AG04449 (cell line): ENCODE results near the gene DYNLT1.

Experiments used
- CTCF ChIA-PET: fragments of 350-600 bp; formaldehyde crosslinking; extraction: SDS; loops from one replicate; lab custom pipeline; 2021; ENCODE audit warnings: antibody characterized with exemption; lab: Yijun Ruan, JAX
- POLR2A ChIA-PET: fragments of 400-600, 350-600 bp; formaldehyde crosslinking; extraction: SDS; loops from one replicate; lab custom pipeline; 2020; ENCODE audit warnings: antibody characterized with exemption, inconsistent platforms; lab: Yijun Ruan, JAX
- DNase-seq: peaks from one replicate; pipeline ENCODE4 v3.0.0-alpha.2; 2010; ENCODE audit warnings: low read depth, low spot score
- H3K4me3 ChIP-seq: 2 replicates; pipeline ENCODE4 v1.5.1; 2011; ENCODE audit warnings: low read depth, mild to moderate bottlenecking, control low read depth, low read length
- TF ChIP-seq, protein P1 (sequence below): IDR thresholded peaks from one replicate; pipeline ENCODE4 v1.5.1; 2011; ENCODE audit warnings: mild to moderate bottlenecking, moderate library complexity, low read length, control low read depth, inconsistent platforms; ENCODE audit not compliant: insufficient read depth; ENCODE audit errors: missing control alignments

Gene DYNLT1

DNA sequence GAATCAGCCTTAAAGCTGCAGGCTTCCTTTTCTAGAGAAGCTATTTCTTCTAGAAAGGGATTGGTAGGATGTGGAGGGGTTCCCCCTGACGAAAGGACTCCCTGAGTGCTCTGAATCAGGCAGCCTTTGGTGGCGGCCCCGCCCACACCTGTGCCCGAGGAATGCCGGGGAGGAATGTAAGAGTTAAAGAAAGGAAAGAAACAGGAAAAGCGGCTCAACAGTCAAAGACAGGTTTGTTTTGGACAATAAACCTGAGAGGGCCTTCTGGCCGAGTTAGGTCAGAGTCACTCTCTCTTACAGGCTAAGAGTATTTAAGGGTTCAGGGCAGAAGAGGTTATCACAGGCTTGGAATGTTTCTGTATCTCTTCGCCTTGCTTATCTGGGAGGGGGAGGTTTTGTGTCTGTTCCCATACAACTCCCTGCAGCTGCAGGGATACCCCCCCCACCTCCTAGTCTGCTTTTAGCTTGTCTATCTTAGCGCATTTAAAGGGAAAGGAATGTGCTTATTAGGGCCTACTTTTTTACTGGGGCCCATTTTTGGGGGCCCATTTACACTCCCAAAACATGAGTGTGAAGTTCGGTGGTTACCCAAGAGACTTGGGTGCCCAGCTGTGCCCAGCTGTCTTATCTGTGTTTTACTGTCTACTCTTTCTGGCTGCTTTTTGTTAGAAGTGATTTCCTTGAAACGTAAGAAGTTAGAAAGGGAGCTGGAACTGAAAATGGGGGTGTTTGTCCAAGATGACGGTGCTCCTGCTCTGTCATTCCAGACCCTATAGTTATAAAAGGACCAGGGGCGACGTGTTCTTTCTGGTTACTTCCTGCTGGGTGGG, 32.8 kb downstream of the DYNLT1 start:
- H3K4me3 ChIP-seq: no peak overlapping the region
- TF ChIP-seq, protein P1, sequence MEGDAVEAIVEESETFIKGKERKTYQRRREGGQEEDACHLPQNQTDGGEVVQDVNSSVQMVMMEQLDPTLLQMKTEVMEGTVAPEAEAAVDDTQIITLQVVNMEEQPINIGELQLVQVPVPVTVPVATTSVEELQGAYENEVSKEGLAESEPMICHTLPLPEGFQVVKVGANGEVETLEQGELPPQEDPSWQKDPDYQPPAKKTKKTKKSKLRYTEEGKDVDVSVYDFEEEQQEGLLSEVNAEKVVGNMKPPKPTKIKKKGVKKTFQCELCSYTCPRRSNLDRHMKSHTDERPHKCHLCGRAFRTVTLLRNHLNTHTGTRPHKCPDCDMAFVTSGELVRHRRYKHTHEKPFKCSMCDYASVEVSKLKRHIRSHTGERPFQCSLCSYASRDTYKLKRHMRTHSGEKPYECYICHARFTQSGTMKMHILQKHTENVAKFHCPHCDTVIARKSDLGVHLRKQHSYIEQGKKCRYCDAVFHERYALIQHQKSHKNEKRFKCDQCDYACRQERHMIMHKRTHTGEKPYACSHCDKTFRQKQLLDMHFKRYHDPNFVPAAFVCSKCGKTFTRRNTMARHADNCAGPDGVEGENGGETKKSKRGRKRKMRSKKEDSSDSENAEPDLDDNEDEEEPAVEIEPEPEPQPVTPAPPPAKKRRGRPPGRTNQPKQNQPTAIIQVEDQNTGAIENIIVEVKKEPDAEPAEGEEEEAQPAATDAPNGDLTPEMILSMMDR: no peak
- ChIA-PET POLR2A (no interaction called here), CTCF (interaction anchor here (1.2 to 13.1 kb wide), 4 partner anchors 9 to 397 kb away, joined by 3 to 257 read pairs (median 4); no protein-coding TSS in a partner anchor)
- no peak for DNase-seq

DNA sequence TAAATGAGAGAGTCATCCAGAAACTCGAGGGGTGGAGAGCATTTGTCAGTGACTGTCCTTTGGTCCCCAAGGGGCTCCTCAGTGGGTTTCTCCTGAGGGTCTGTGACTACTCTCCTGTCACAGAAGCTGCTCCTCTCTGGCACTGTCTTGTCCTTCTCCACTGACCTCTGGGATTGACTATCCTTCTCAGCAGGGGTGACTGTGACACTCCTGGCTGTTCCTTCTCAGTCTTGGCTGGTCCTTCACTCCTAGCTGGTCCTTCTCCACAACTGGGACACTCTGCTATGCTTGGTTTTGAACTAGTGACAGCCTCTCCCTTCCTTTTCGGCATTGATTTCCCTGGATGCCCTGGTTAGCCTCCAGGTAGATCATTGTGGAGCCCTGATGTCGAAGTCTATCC, 33.5 kb downstream of the DYNLT1 start:
- POLR2A ChIA-PET: no interaction called here
- DNase-seq: no peak
- CTCF ChIA-PET: interaction anchor here (1.2 to 13.1 kb wide), 4 partner anchors 10 to 397 kb away, joined by 3 to 257 read pairs (median 4); no protein-coding TSS in a partner anchor
- TF ChIP-seq, protein P1: no peak
- no peak overlapping the region for H3K4me3 ChIP-seq

DNA sequence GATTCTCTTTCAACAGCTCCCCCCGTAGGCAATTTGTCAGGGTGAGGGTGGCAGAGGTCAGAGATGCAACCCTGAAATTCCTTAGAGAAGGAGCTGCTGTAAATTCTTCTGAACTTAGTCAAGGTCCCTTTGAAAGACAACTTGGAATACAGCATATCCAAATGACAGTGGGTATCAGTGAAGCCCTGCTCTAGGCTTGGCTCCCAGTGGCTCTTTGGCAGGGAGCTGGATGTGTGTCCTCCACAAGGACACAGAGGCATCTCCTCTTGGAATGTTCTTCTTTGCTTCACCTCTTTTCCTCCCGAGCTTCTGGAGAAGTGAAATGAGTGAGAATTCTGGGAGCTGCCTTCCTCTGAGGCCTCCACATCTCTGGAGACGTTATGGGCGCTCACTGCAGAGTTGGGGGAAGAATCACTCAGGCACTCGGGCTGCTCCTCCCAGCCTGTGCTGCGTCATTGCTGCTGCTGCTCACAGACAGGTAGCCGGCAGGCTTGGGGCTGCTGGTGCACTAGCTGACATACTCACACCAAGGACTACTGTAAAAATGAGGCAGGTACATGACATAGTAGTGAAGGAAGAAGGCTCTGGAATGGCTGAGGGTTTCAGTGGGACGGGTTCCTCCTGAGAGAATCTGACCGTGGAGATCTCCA, 34.1 kb downstream of the DYNLT1 start:
- TF ChIP-seq, protein P1: no peak
- H3K4me3 ChIP-seq: no peak overlapping the region
- no peak for DNase-seq
- ChIA-PET POLR2A (no interaction called here), CTCF (interaction anchor here (1.2 to 13.1 kb wide), 3 partner anchors 11 to 389 kb away, joined by 3 to 257 read pairs (median 4); no protein-coding TSS in a partner anchor)

DNA sequence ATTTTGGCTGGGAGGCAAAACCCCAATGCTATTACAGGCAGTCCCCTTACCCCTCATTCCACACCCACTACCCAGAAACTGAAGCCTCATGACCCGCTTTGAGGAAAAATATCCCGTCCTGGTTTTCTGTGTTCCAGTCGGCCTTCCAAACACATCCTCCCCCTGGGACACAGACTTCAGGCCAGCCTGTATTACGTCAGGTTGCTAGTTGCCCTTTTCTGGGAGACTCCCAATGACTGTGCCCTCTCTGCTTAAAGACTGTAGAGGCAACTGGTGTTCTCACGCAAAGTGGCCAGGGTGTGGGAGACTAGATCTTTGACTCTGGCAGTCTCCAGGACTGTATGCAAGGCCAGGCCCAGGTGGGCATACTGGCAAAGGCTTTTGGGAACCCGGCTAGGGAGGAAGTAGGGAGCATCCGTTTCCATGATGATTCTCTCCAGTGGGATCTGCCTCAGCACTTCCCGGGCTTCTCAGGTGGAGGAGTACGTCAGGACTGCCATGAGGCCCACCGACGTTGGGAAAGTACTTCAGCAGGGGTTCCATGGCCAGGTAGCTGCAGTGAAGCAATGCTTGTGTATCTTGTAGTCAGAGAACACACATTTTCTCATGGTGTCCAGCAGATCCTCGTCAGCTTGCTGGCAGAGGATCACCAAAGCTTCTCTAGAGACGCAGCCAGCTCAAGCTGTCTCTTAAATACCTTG, 34.9 kb downstream of the DYNLT1 start:
- TF ChIP-seq, protein P1: no peak
- CTCF ChIA-PET: interaction anchor here (13.1 kb wide), 1 partner anchor 388 kb away, joined by 257 read pairs; no protein-coding TSS in a partner anchor

DNA sequence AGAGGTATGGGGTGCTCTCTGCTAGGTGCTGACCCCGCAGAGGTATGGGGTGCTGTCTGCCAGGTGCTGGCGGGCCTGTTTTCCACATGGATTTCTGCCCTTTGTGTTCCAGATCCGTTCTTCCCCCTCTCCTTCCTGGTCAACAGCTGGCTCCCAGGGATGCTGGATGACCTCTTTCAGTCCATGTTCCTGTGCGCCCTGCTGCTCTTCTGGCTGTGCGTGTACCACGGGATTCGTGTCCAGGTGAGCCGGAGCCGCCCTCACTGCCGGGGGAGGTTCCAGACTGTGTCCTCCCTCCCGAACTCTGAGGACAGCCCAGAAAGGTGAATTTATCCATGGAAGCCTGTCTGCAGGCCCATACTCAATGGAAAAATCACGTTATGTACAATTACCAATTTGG, 36.3 kb downstream of the DYNLT1 start:
- TF ChIP-seq, protein P1: no peak
- DNase-seq: no peak
- ChIA-PET POLR2A (interaction anchor here (0.7 kb wide), 1 partner anchor 19 kb away, joined by 4 read pairs; no protein-coding TSS in a partner anchor), CTCF (interaction anchor here (1.2 to 13.1 kb wide), 6 partner anchors 12 to 394 kb away, joined by 3 to 257 read pairs (median 72); no protein-coding TSS in a partner anchor)
- H3K4me3 ChIP-seq: no peak overlapping the region

More for the DNA sequence above, 34.9 kb downstream of the DYNLT1 start:
- no peak overlapping the region for H3K4me3 ChIP-seq
- DNase-seq: no peak
- POLR2A ChIA-PET: no interaction called here
